Measurements from ENCODE around the gene HRK.

The HRK gene

GRCh38 chr12:116813271-116814041 is 67.8 kb downstream of the HRK start:
- Histone ChIP-seq H3K79me2 (ENCODE audit: insufficient read depth, low read length) (0 out of 2 replicates have a peak, but pooled peaks cover 2% of the 10 kb centered on the region), H3K9me3 (ENCODE audit: insufficient read depth, low read length, severe bottlenecking) (no peaks in the 10 kb centered on the region), H3K27ac (ENCODE audit: low read length) (no peak overlapping the region), H3K4me1 (ENCODE audit: insufficient read depth, low read length) (peaks cover 7% of the 10 kb centered on the region), H3K4me3 (ENCODE audit: low read depth in 1 of 2, low read length in 2 of 2) (no peak overlapping the region), H3K36me3 (ENCODE audit: insufficient read depth, low read length) (no peaks in the 10 kb centered on the region), H3K27me3 (ENCODE audit: insufficient read depth, low read length, poor library complexity) (no peaks in the 10 kb centered on the region), H3K4me2 (ENCODE audit: insufficient read depth, low read length) (no peak overlapping the region), H3K9ac (ENCODE audit: low read depth, low read length) (no peak overlapping the region), H4K20me1 (ENCODE audit: insufficient read depth, low read length) (no peaks in the 10 kb centered on the region), H2AFZ (ENCODE audit: low read depth, low read length) (no peak overlapping the region)
- no peak for ATAC-seq (ENCODE audit: insufficient read depth, low read depth)
- DNase-seq = no peak
- TF ChIP-seq CTCF (IDR thresholded peaks at IDR 0.05; ENCODE audit: borderline replicate concordance, extremely low read depth, low read length, poor library complexity, severe bottlenecking) = no peak
- no peak for TF ChIP-seq EZH2 (IDR thresholded peaks at IDR 0.05; ENCODE audit: borderline replicate concordance, low read depth, low read length, severe bottlenecking)

GRCh38 chr12:116812238-116812637 is 69.0 kb downstream of the HRK start:
- H3K79me2 ChIP-seq (ENCODE audit: insufficient read depth, low read length) = no peaks in the 10 kb centered on the region
- H3K36me3 ChIP-seq (ENCODE audit: insufficient read depth, low read length) = no peaks in the 10 kb centered on the region
- H3K9ac ChIP-seq (ENCODE audit: low read depth, low read length) = no peak overlapping the region
- no peak overlapping the region for H3K4me3 ChIP-seq (ENCODE audit: low read depth in 1 of 2, low read length in 2 of 2)
- no peak for DNase-seq
- H2AFZ ChIP-seq (ENCODE audit: low read depth, low read length) = no peak overlapping the region
- no peak overlapping the region for H3K27ac ChIP-seq (ENCODE audit: low read length)
- no peak for ATAC-seq (ENCODE audit: insufficient read depth, low read depth)
- no peaks in the 10 kb centered on the region for H3K27me3 ChIP-seq (ENCODE audit: insufficient read depth, low read length, poor library complexity)
- no peaks in the 10 kb centered on the region for H3K9me3 ChIP-seq (ENCODE audit: insufficient read depth, low read length, severe bottlenecking)
- H3K4me1 ChIP-seq (ENCODE audit: insufficient read depth, low read length) = no peaks in the 10 kb centered on the region
- TF ChIP-seq EZH2 (IDR thresholded peaks at IDR 0.05; ENCODE audit: borderline replicate concordance, low read depth, low read length, severe bottlenecking) (no peak), CTCF (IDR thresholded peaks at IDR 0.05; ENCODE audit: borderline replicate concordance, extremely low read depth, low read length, poor library complexity, severe bottlenecking) (no peak)
- H4K20me1 ChIP-seq (ENCODE audit: insufficient read depth, low read length) = no peaks in the 10 kb centered on the region
- no peak overlapping the region for H3K4me2 ChIP-seq (ENCODE audit: insufficient read depth, low read length)

GRCh38 chr12:116808113-116809105 is 72.8 kb downstream of the HRK start:
- H3K9ac ChIP-seq (ENCODE audit: low read depth, low read length) = no peak overlapping the region
- H3K9me3 ChIP-seq (ENCODE audit: insufficient read depth, low read length, severe bottlenecking) = no peaks in the 10 kb centered on the region
- no peak overlapping the region for H3K27ac ChIP-seq (ENCODE audit: low read length)
- no peak overlapping the region for H3K4me2 ChIP-seq (ENCODE audit: insufficient read depth, low read length)
- ATAC-seq (ENCODE audit: insufficient read depth, low read depth) = no peak
- no peak overlapping the region for H3K4me3 ChIP-seq (ENCODE audit: low read depth in 1 of 2, low read length in 2 of 2)
- TF ChIP-seq CTCF (IDR thresholded peaks at IDR 0.05; ENCODE audit: borderline replicate concordance, extremely low read depth, low read length, poor library complexity, severe bottlenecking) (no peak), EZH2 (IDR thresholded peaks at IDR 0.05; ENCODE audit: borderline replicate concordance, low read depth, low read length, severe bottlenecking) (no peak)
- H2AFZ ChIP-seq (ENCODE audit: low read depth, low read length) = no peak overlapping the region
- H3K36me3 ChIP-seq (ENCODE audit: insufficient read depth, low read length) = no peaks in the 10 kb centered on the region
- DNase-seq = no peak
- peaks cover 20% of the 10 kb centered on the region for H3K4me1 ChIP-seq (ENCODE audit: insufficient read depth, low read length)
- H4K20me1 ChIP-seq (ENCODE audit: insufficient read depth, low read length) = no peaks in the 10 kb centered on the region
- H3K27me3 ChIP-seq (ENCODE audit: insufficient read depth, low read length, poor library complexity) = no peaks in the 10 kb centered on the region
- H3K79me2 ChIP-seq (ENCODE audit: insufficient read depth, low read length) = no peaks in the 10 kb centered on the region
